NB4 (cell line): ENCODE results near the gene FEZF2.

ENCODE experiments used
- DNase-seq: peaks from one replicate; pipeline ENCODE4 v3.0.0; 2010; ENCODE audit warnings: low read depth
- H3K4me3 ChIP-seq: one replicate; pipeline ENCODE4 v1.5.1; 2011; ENCODE audit warnings: mild to moderate bottlenecking, low read depth, low read length, moderate library complexity
- MYC ChIP-seq: IDR thresholded peaks from 2 replicates; pipeline ENCODE4 v1.6.1; 2011; ENCODE audit warnings: low read depth, low read length
- POLR2A ChIP-seq: IDR thresholded peaks from 2 replicates; pipeline ENCODE4 v1.6.1; 2011; ENCODE audit warnings: mild to moderate bottlenecking; ENCODE audit not compliant: insufficient read length; ENCODE audit errors: extremely low read depth
- TF ChIP-seq, protein P1 (sequence below): IDR thresholded peaks from one replicate; pipeline ENCODE4 v1.5.1; 2012; ENCODE audit warnings: low read depth, low read length
- TF ChIP-seq, protein P2 (sequence below): IDR thresholded peaks from 2 replicates; pipeline ENCODE4 v1.6.1; 2011; ENCODE audit warnings: low read depth, low read length

The FEZF2 gene

DNA sequence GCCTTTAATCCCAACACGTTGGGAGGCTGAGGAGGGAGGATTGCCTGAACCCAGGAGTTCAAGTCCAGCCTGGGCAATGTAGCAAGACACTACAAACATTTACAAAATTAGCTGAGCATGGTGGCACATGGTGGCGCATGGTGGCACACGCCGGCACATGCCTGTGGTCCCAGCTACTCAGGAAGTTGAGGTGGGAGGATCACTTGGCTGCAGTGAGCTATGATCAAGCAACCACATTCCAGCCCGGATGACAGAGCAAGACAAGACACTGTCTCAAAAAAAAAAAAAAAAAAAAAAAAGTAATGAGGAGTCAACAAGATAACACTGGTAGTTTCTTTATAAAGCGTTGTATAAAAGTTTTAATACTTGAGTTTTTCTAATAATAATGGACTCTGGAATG, 10.1 kb downstream of the FEZF2 start:
- no peak overlapping the region for H3K4me3 ChIP-seq
- no peak for DNase-seq
- TF ChIP-seq POLR2A (no peak), MYC (no peak)
- TF ChIP-seq, protein P1, sequence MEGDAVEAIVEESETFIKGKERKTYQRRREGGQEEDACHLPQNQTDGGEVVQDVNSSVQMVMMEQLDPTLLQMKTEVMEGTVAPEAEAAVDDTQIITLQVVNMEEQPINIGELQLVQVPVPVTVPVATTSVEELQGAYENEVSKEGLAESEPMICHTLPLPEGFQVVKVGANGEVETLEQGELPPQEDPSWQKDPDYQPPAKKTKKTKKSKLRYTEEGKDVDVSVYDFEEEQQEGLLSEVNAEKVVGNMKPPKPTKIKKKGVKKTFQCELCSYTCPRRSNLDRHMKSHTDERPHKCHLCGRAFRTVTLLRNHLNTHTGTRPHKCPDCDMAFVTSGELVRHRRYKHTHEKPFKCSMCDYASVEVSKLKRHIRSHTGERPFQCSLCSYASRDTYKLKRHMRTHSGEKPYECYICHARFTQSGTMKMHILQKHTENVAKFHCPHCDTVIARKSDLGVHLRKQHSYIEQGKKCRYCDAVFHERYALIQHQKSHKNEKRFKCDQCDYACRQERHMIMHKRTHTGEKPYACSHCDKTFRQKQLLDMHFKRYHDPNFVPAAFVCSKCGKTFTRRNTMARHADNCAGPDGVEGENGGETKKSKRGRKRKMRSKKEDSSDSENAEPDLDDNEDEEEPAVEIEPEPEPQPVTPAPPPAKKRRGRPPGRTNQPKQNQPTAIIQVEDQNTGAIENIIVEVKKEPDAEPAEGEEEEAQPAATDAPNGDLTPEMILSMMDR = no peak
- TF ChIP-seq, protein P2, sequence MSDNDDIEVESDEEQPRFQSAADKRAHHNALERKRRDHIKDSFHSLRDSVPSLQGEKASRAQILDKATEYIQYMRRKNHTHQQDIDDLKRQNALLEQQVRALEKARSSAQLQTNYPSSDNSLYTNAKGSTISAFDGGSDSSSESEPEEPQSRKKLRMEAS = no peak

DNA sequence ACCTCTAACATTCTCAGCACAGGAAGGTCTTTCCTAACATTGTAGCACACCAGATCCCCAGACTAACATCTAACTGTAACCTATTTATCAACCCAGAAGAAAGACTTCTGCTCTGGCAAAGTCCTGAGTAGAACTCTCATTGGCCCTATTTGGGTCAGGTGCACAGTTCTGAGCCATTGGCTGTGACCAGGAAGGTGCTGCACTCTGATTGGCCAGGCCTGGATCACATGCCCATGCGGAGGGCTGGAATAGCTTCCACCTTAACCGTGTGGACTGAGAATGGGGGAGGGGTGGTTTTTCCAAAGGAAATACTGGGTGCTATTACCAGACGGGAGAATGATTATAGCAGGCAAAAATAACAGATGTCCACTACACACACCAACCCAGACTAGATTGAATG, 11.5 kb downstream of the FEZF2 start:
- TF ChIP-seq, protein P2 = no peak
- no peak for TF ChIP-seq POLR2A
- no peak for TF ChIP-seq MYC
- TF ChIP-seq, protein P1 = no peak
- no peak for DNase-seq
- no peak overlapping the region for H3K4me3 ChIP-seq

DNA sequence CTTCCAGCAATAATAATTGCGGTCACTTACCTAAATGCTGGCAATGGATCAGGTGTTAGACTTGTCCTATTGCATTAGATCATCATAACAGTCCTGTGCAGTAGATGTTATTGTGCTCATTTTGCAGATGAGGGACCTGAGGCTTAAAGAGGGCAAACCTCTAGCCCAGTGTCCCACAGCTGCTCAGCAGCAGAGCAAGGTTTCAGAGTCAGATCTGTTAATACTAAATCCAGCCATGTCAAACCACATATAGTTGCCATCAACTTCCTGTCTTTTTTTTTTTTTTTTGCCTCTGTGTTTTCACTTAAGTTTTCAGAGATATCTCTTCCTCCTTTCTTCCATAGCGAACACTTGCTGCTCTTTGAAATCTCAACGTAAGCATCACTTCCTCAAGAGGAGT, 12.1 kb downstream of the FEZF2 start:
- DNase-seq = no peak
- TF ChIP-seq MYC (no peak), POLR2A (no peak)
- TF ChIP-seq, protein P2 = no peak
- TF ChIP-seq, protein P1 = no peak
- no peak overlapping the region for H3K4me3 ChIP-seq

DNA sequence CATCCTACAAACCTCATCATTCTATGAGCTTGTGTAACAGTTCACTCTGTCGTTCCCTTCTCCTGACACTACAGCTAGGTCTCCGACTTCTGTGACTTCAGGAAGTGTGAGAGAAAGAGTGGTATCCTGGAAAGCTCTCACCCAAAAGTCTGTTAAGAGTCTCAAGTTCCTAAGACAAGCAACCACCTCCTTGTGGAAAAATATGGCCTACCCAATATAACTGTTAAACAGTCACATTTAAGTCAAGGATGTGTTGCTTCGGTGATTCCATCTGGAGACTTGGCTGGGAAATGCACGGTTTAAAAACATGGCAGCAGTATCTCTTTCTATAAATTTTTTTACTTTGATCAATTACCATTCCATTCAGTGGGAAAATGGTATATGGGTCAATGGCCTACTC, 13.8 kb downstream of the FEZF2 start:
- H3K4me3 ChIP-seq = no peak overlapping the region
- TF ChIP-seq POLR2A (no peak), MYC (no peak)
- TF ChIP-seq, protein P2 = no peak
- TF ChIP-seq, protein P1 = no peak
- no peak for DNase-seq

DNA sequence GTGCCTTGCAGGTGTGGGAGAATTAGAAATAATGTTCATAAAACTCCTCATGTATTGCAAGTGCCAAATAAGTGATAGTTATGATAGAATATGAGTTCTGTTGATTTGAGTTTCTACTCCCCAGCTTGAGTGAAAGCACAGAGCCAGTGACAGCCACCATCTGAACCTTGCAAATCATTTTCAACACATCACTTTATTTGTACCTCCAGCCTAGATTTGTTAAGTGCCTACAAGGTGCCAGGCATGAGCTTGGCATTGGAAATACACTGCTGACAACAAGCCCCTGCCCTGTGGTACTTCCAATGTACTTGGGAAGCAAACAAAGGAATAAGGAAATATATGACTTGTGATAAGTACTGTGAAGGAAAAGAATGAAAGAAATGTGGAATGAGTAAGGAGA, 17.0 kb downstream of the FEZF2 start:
- H3K4me3 ChIP-seq = no peak overlapping the region
- TF ChIP-seq MYC (no peak), POLR2A (no peak)
- TF ChIP-seq, protein P2 = no peak
- TF ChIP-seq, protein P1 = no peak
- DNase-seq = no peak

DNA sequence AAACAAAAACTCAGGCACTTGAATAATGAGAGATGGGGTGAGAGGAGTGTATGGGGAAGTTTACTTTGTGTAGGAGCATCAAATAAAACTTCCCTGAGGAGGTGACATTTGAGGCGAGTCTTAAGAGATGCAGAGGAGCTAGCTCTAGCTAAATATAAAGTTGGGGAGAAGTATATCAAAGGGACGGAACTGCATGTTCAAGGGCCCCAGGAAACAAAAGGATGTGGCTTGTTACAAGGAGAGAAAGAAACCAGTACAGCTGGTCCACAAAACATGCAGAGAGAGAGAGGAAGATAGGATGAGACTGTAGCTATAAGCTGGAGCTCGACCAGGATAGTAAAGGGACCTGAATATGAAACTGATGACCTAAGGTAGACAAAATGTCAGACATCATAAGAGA, 17.6 kb downstream of the FEZF2 start:
- TF ChIP-seq, protein P1 = no peak
- no peak for TF ChIP-seq POLR2A
- TF ChIP-seq, protein P2 = no peak
- no peak for TF ChIP-seq MYC
- H3K4me3 ChIP-seq = no peak overlapping the region
- no peak for DNase-seq
